Panc1 (cell line): ENCODE results near the gene ABCA7. TPM values are rescaled to one million over a fixed set of nuclear protein-coding genes. Genes with fewer than 3 reads are reported as not detected.

ENCODE experiments used
- ATAC-seq: fragments of 200-7000 bp; cut with Tn5 transposase; 2 replicates; pipeline ENCODE4 v1.9.1; 2020; ENCODE audit warnings: mild to moderate bottlenecking, moderate library complexity
- BruUV-seq: library from RNA; stranded (reverse); fragments of 400-500 nt; replicated peaks from 2 replicates; lab custom pipeline; 2021; lab: Mats Ljungman, UMichigan
- CTCF ChIA-PET: fragments of 300-600 bp; sonication (Branson Sonifier 250); formaldehyde crosslinking; loops from one replicate; lab custom pipeline; 2022; ENCODE audit warnings: antibody characterized with exemption; lab: Charles Lee
- POLR2A ChIA-PET: fragments of 300-600 bp; sonication (Branson Sonifier 250); formaldehyde crosslinking; loops from one replicate; lab custom pipeline; 2022; ENCODE audit warnings: antibody characterized with exemption; lab: Charles Lee
- DNase-seq: peaks from one replicate; pipeline ENCODE4 v3.0.0-alpha.2; 2010; ENCODE audit warnings: low read depth, low spot score
- H3K27ac ChIP-seq: 2 replicates; pipeline ENCODE4 v1.5.1; 2011; ENCODE audit warnings: mild to moderate bottlenecking, low read length, inconsistent platforms
- H3K27me3 ChIP-seq: fragments of 200-500 bp; sonication (Bioruptor generic); 2 replicates; pipeline ENCODE4 v1.6.0; 2014; ENCODE audit warnings: low read length, inconsistent platforms; ENCODE audit not compliant: control insufficient read depth, insufficient read depth
- H3K36me3 ChIP-seq: fragments of 200-500 bp; sonication (Bioruptor generic); 2 replicates; pipeline ENCODE4 v1.5.1; 2014; ENCODE audit warnings: inconsistent platforms, mild to moderate bottlenecking, low read length, moderate library complexity; ENCODE audit not compliant: control insufficient read depth, insufficient read depth
- H3K4me1 ChIP-seq: 2 replicates; pipeline ENCODE4 v1.5.1; 2011; ENCODE audit warnings: inconsistent platforms, mild to moderate bottlenecking, low read length, moderate library complexity; ENCODE audit not compliant: control insufficient read depth, insufficient read depth
- H3K4me3 ChIP-seq, 2 experiments: 2 replicates each; pipeline ENCODE4 v1.5.1; 2011 to 2012; ENCODE audit warnings: low read depth in 2 of 2, low read length in 2 of 2, mild to moderate bottlenecking in 2 of 2, inconsistent platforms in 1 of 2, moderate library complexity in 1 of 2
- H3K9me3 ChIP-seq: fragments of 200-500 bp; sonication (Bioruptor generic); 2 replicates; pipeline ENCODE4 v1.5.1; 2014; ENCODE audit warnings: low read depth, mild to moderate bottlenecking, inconsistent platforms, low read length, moderate library complexity; ENCODE audit not compliant: control insufficient read depth, insufficient read depth
- CTCF ChIP-seq: fragments of 450-650 bp; IDR thresholded peaks from 2 replicates; pipeline ENCODE4 v1.5.1; 2017; ENCODE audit warnings: mild to moderate bottlenecking
- POLR2AphosphoS5 ChIP-seq: IDR thresholded peaks from 2 replicates; pipeline ENCODE4 v1.6.1; 2012; ENCODE audit warnings: mild to moderate bottlenecking, low read depth, low read length, moderate library complexity
- REST ChIP-seq, 2 experiments: IDR thresholded peaks; 2 replicates each; pipeline ENCODE4 v1.6.1; 2011 to 2012; ENCODE audit warnings: low read depth in 2 of 2, control low read depth in 1 of 2, low read length in 1 of 2, mild to moderate bottlenecking in 1 of 2, moderate library complexity in 1 of 2; ENCODE audit not compliant: insufficient read depth in 1 of 2
- SIN3A ChIP-seq: IDR thresholded peaks from 2 replicates; pipeline ENCODE4 v1.6.1; 2012; ENCODE audit warnings: low read depth, mild to moderate bottlenecking, low read length, moderate library complexity, borderline replicate concordance; ENCODE audit not compliant: insufficient read depth
- TCF7L2 ChIP-seq: IDR thresholded peaks from 2 replicates; pipeline ENCODE4 v1.6.1; 2011; ENCODE audit warnings: mild to moderate bottlenecking, low read depth, low read length, inconsistent platforms
- in situ Hi-C: cut with HindIII; loops from 2 replicates; pipeline ENCODE4 v1.10.0; 2016; ENCODE audit warnings: low sequenced_read_pairs, low pct_unique_long_range_greater_than_20kb
- intact Hi-C: fragments of 100-400 bp; cut with micrococcal nuclease; formaldehyde crosslinking; loops from one replicate; pipeline ENCODE4 v1.10.0; 2022; ENCODE audit not compliant: unreplicated experiment
- total RNA-seq: library from RNA; stranded (reverse); gene quantifications from one replicate; pipeline ENCODE4 v1.2.1, GENCODE V29; 2021; ENCODE audit not compliant: unreplicated experiment

Gene ABCA7
- total RNA-seq, 1 experiment from 2014 or later = 47.5 TPM

- ChIA-PET CTCF (no interaction called here), POLR2A (no interaction called here)
- H3K4me3 ChIP-seq = no peak overlapping the region
- no peaks in the 10 kb centered on the region for H3K9me3 ChIP-seq
- H3K4me1 ChIP-seq = peaks cover 4% of the 10 kb centered on the region
- TF ChIP-seq SIN3A (no peak), TCF7L2 (no peak), POLR2AphosphoS5 (no peak), CTCF (no peak), REST (IDR thresholded peaks at IDR 0.05; ENCODE audit: insufficient read depth in 1 of 2, low read depth in 2 of 2, low read length in 1 of 2) (no peak)
- in situ Hi-C loops (no loop called here), intact Hi-C loops (no loop called here)
- DNase-seq (no peak), ATAC-seq (no peak)
- no peak overlapping the region for H3K27ac ChIP-seq
- no peaks in the 10 kb centered on the region for H3K27me3 ChIP-seq
- H3K36me3 ChIP-seq = no peaks in the 10 kb centered on the region
- no TSS peak for BruUV-seq
These were observed 40.7 kb downstream of the ABCA7 start for GRCh38 chr19:1080360-1081161.

- Histone ChIP-seq H3K4me3 (no peak overlapping the region), H3K36me3 (no peaks in the 10 kb centered on the region), H3K9me3 (no peaks in the 10 kb centered on the region), H3K27ac (no peak overlapping the region), H3K4me1 (peaks cover 4% of the 10 kb centered on the region; the same call in 1 of the 2 replicates), H3K27me3 (no peaks in the 10 kb centered on the region)
- DNase-seq (no peak), ATAC-seq (no peak; the same call in 1 of the 2 replicates)
- ChIA-PET POLR2A (interaction anchor here (0.6 kb wide), 1 partner anchor 26 kb away, joined by 3 read pairs; no protein-coding TSS in a partner anchor), CTCF (no interaction called here)
- in situ Hi-C loops = no loop called here
- no peak for TF ChIP-seq TCF7L2
- no peak for TF ChIP-seq REST (IDR thresholded peaks at IDR 0.05; ENCODE audit: insufficient read depth in 1 of 2, low read depth in 2 of 2, low read length in 1 of 2)
- no peak for TF ChIP-seq SIN3A
- TF ChIP-seq CTCF = no peak
- no peak for TF ChIP-seq POLR2AphosphoS5
- intact Hi-C loops = no loop called here
- BruUV-seq = no TSS peak
These were observed 41.6 kb downstream of the ABCA7 start for GRCh38 chr19:1081301-1082164.
